Aorta (tissue), 5 donors: ENCODE data around the gene C10orf90. TPM values are rescaled to one million over a fixed set of nuclear protein-coding genes. Genes with fewer than 3 reads are reported as not detected.

Experiments
- ATAC-seq: fragments of 200-7000 bp; cut with Tn5 transposase; one replicate; pipeline ENCODE4 v1.9.1; 2022; ENCODE audit warnings: moderate library complexity; ENCODE audit not compliant: low FRiP score
- DNase-seq, 2 donors: peaks; one replicate each; pipeline ENCODE4 v3.0.0-alpha.2; 2020
- H3K27ac ChIP-seq, 2 donors: one replicate each; pipeline ENCODE4 v1.5.1; 2013; ENCODE audit warnings: low read length in 2 of 2, mild to moderate bottlenecking in 2 of 2, moderate library complexity in 2 of 2, control low read depth in 1 of 2, inconsistent platforms in 1 of 2, low read depth in 1 of 2
- H3K27me3 ChIP-seq, 2 donors: one replicate each; pipeline ENCODE4 v1.6.1; 2013; ENCODE audit warnings: control low read depth in 1 of 2, low read length in 1 of 2, mild to moderate bottlenecking in 1 of 2, moderate library complexity in 1 of 2; ENCODE audit not compliant: insufficient read depth in 2 of 2, control insufficient read depth in 1 of 2
- H3K36me3 ChIP-seq, 2 donors: one replicate each; pipeline ENCODE4 v1.6.1; 2013; ENCODE audit warnings: control low read depth in 1 of 2, low read length in 1 of 2, mild to moderate bottlenecking in 1 of 2; ENCODE audit not compliant: insufficient read depth in 2 of 2, control insufficient read depth in 1 of 2
- H3K4me1 ChIP-seq, 2 donors: one replicate each; pipeline ENCODE4 v1.6.1; 2013; ENCODE audit warnings: low read length in 2 of 2, control low read depth in 1 of 2, mild to moderate bottlenecking in 1 of 2, moderate library complexity in 1 of 2; ENCODE audit not compliant: insufficient read depth in 2 of 2, control insufficient read depth in 1 of 2
- H3K4me3 ChIP-seq, 2 donors: one replicate each; pipeline ENCODE4 v1.5.1; 2013; ENCODE audit warnings: low read length in 2 of 2, control low read depth in 1 of 2, mild to moderate bottlenecking in 1 of 2
- H3K9me3 ChIP-seq: one replicate; pipeline ENCODE4 v1.6.1; 2013; ENCODE audit warnings: mild to moderate bottlenecking, low read length; ENCODE audit not compliant: control insufficient read depth
- WGBS, 2 donors: extraction: QIAGEN DNeasy Blood & Tissue Kit; methylation state at CpG; one replicate each; pipeline ENCODE4 v1.1.7; 2013; 5-methylcytosine and 5-hydroxymethylcytosine counted together
- intact Hi-C, 2 donors: fragments of 100-400 bp; cut with DNase I; formaldehyde crosslinking; loops; one replicate each; pipeline versions ENCODE4 v1.14.2 to v1.15.0; 2022
- polyA plus RNA-seq, 2 donors: library from polyadenylated mRNA; stranded (reverse); fragments of 200-250 nt; gene quantifications; one replicate each; pipeline ENCODE4 v1.2.3, GENCODE V29; 2013
- total RNA-seq, 2 donors: library from RNA; stranded (reverse); fragmentation: NEBNext Ultra II Directional; extraction: Animal tissue kit (Norgen Biotek cat#: 25700); gene quantifications; one replicate each; pipeline ENCODE4 v1.2.1, GENCODE V29; 2021
- donor health status: healthy with polysubstance abuse.
- donor health status: Bipolar disorder and iron deficiency.
- donor health status: DM: no; HTN: no; CAD: no.
- donor health status: DM: no; HTN: no; CAD: no.
- donor health status: DM: yes; HTN: yes; CAD: no.

Gene C10orf90
- total and polyA plus RNA-seq, 4 donors = not detected

- DNase-seq = no peak
- intact Hi-C loops = no loop called here
- ATAC-seq = no peak
- Histone ChIP-seq H3K36me3 (no peaks in the 10 kb centered on the region), H3K4me3 (no peak overlapping the region), H3K27me3 (no peaks in the 10 kb centered on the region), H3K27ac (no peak overlapping the region), H3K9me3 (no peaks in the 10 kb centered on the region), H3K4me1 (no peaks in the 10 kb centered on the region)
- WGBS, 2 donors = 82 to 93% methylated on average over 2 of the region's 2 CpGs
Measured at GRCh38 chr10:126430512-126430911, 240.0 kb downstream of the C10orf90 start.

- Histone ChIP-seq H3K9me3 (no peaks in the 10 kb centered on the region), H3K36me3 (no peaks in the 10 kb centered on the region), H3K4me3 (no peak overlapping the region), H3K27ac (no peak overlapping the region), H3K4me1 (no peaks in the 10 kb centered on the region), H3K27me3 (no peaks in the 10 kb centered on the region)
- intact Hi-C loops = no loop called here
- ATAC-seq (no peak), DNase-seq (no peak)
- WGBS, 2 donors = 86 to 89% methylated on average over 4 of the region's 4 CpGs
Measured at GRCh38 chr10:126429275-126429674, 241.2 kb downstream of the C10orf90 start.

GRCh38 chr10:126425489-126426065, 244.9 kb downstream of the C10orf90 start:
- Histone ChIP-seq H3K4me1 (no peaks in the 10 kb centered on the region), H3K36me3 (no peaks in the 10 kb centered on the region), H3K9me3 (peaks cover 2% of the 10 kb centered on the region), H3K27me3 (no peaks in the 10 kb centered on the region), H3K4me3 (no peak overlapping the region), H3K27ac (no peak overlapping the region)
- ATAC-seq (no peak), DNase-seq (no peak)
- 76 to 77% methylated on average over 8 of the region's 8 CpGs for WGBS, 2 donors
- intact Hi-C loops = no loop called here

GRCh38 chr10:126425032-126425431, 245.5 kb downstream of the C10orf90 start:
- intact Hi-C loops = no loop called here
- 86% methylated on average over 5 of the region's 5 CpGs for WGBS, 2 donors

GRCh38 chr10:126423732-126424491, 246.6 kb downstream of the C10orf90 start:
- DNase-seq (no peak), ATAC-seq (no peak)
- no peaks in the 10 kb centered on the region for H3K27me3 ChIP-seq
- WGBS, 2 donors = 82 to 92% methylated on average over 6 of the region's 6 CpGs
- H3K27ac ChIP-seq = no peak overlapping the region
- no peaks in the 10 kb centered on the region for H3K36me3 ChIP-seq
- peaks cover 4% of the 10 kb centered on the region for H3K9me3 ChIP-seq
- intact Hi-C loops = no loop called here
- H3K4me3 ChIP-seq = no peak overlapping the region
- H3K4me1 ChIP-seq = no peaks in the 10 kb centered on the region

More at GRCh38 chr10:126425032-126425431, 245.5 kb downstream of the C10orf90 start:
- Histone ChIP-seq H3K9me3 (peaks cover 2% of the 10 kb centered on the region), H3K4me3 (no peak overlapping the region), H3K36me3 (no peaks in the 10 kb centered on the region), H3K27me3 (no peaks in the 10 kb centered on the region), H3K4me1 (no peaks in the 10 kb centered on the region), H3K27ac (no peak overlapping the region)
- no peak for DNase-seq
- ATAC-seq = no peak

GRCh38 chr10:126422567-126422966, 247.9 kb downstream of the C10orf90 start:
- Histone ChIP-seq H3K4me1 (no peaks in the 10 kb centered on the region), H3K4me3 (no peak overlapping the region), H3K9me3 (peaks cover 5% of the 10 kb centered on the region), H3K27ac (no peak overlapping the region), H3K27me3 (no peaks in the 10 kb centered on the region), H3K36me3 (no peaks in the 10 kb centered on the region)
- no peak for DNase-seq
- intact Hi-C loops = no loop called here
- ATAC-seq = no peak
- WGBS, 2 donors = 10 to 17% methylated on average over 1 of the region's 1 CpG

- DNase-seq = no peak
- no peak overlapping the region for H3K27ac ChIP-seq
- intact Hi-C loops = no loop called here
- no peaks in the 10 kb centered on the region for H3K4me1 ChIP-seq
- H3K9me3 ChIP-seq = peaks cover 5% of the 10 kb centered on the region
- H3K4me3 ChIP-seq = no peak overlapping the region
- no peaks in the 10 kb centered on the region for H3K36me3 ChIP-seq
- 29 to 32% methylated on average over 10 of the region's 10 CpGs for WGBS, 2 donors
- H3K27me3 ChIP-seq = no peaks in the 10 kb centered on the region
- peak; percentile 51 for ATAC-seq
Measured at GRCh38 chr10:126421756-126422256, 248.7 kb downstream of the C10orf90 start.

GRCh38 chr10:126420567-126421300, 249.8 kb downstream of the C10orf90 start:
- H3K9me3 ChIP-seq = peaks cover 5% of the 10 kb centered on the region
- no peak overlapping the region for H3K27ac ChIP-seq
- WGBS, 2 donors = 74 to 78% methylated on average over 12 of the region's 12 CpGs
- no peak overlapping the region for H3K4me3 ChIP-seq
- H3K27me3 ChIP-seq = no peaks in the 10 kb centered on the region
- DNase-seq (no peak), ATAC-seq (no peak)
- H3K4me1 ChIP-seq = no peaks in the 10 kb centered on the region
- H3K36me3 ChIP-seq = no peaks in the 10 kb centered on the region
- intact Hi-C loops = no loop called here
